Measurements from ENCODE around the gene B4GALT5.
"Not testable (repeated sequence)": the region's sequence is repeated elsewhere in the genome, so short reads cannot be mapped to it uniquely, and the experiment has no call there.

Gene B4GALT5

GRCh38 chr20:49630396-49630951, 83.2 kb downstream of the B4GALT5 start:
- DNase-seq, result no peak

DNA sequence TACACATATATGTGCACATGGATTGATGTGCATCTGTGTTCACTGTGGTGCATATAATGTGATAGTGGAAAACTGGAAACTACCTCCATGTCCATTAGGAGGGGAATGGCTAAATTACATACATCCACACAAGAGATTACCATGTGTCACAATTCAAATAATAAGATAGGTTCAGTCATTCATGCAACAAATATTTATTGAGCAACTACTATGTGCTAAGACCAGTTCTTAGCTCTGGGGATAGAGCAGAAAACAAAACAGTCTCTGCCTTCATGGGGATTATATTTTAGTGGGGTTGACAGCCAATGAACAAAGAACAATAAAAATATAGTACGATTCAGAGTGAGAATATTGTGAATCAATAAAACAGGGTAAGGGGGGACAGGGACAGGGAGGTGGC, 84.1 kb downstream of the B4GALT5 start:
- no peak for DNase-seq

- not testable (repeated sequence) for DNase-seq
These were observed 85.4 kb downstream of the B4GALT5 start for GRCh38 chr20:49628280-49628679.

- DNase-seq, result no peak
These were observed 86.3 kb downstream of the B4GALT5 start for GRCh38 chr20:49627329-49627761.

DNA sequence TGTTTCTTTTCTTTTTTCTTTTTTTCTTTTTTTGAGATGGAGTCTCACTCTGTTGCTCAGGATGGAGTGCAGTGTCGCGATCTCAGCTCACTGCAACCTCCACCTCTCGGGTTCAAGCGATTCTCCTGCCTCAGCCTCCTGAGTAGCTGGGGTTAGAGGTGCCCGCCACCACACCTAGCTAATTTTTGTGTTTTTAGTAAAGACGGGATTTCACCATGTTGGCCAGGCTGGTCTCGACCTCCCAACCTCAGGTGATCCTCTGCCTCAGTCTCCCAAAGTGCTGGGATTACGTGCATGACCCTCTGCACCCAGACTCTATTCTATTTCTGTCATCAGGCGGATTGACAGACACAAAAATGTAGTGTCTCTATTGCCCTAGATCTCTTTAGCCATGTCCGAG, 88.7 kb downstream of the B4GALT5 start:
- not testable (repeated sequence) for DNase-seq

- DNase-seq, result no peak
These were observed 89.4 kb downstream of the B4GALT5 start for GRCh38 chr20:49624317-49624716.

DNA sequence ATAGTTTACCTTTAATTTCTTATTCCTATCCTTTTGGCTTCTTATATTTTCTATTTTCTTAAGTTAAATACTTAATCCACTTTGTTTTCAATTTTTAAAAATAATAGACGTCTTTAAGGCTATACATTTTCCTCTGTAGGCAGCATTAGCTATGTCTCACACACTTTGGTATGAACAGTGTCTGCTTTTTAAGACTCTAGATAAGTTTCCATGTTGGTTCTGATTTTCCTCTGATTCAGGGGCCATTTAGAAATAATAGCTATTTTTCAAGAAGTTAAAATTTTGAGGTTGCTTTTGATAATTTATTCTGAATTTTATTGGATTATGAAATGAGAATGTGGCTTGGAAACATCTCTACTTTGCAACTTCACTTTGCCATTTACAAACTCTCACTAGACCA, 91.4 kb downstream of the B4GALT5 start:
- DNase-seq, result no peak

DNA sequence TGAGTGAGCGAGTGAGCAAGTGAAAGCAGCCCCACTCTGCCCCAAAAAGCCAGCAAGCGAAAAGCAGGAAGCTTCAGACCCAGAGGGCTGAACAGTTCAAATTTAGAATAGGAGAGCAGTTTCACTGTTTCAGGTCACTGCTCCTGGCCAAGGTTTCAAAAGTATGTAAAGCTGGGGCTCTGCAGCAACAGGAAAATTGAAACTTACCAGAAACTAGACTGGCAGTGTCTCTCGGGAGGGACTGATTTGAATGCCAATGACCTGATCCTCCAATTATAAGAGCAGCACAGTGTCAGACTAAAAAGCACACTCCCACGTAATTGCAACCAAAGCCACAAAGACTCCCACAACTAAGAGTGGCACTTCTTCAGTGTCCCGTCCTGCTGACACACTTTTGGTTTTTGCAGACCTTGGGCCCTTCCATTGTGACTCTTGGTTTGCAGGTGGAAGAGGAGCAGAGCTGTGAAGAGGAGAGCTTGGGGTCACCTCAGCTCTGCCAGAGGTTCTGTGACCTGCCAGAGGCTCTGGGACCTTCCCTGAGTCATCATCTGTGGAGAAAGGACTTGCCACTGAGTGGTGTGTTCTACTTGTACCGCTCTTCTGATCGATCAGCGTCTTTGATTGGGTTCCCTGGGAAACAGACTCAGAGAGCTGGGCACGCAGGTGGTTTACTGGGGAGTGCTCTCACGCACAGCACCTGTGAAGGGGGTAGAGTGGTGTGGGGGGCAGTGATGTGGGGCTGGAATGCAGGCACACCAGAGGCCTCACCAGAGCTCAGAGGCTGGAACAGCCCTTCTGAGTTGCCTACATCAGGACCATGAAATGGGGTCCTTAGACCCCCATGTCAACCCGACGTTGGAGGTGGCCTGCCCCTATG, 93.1 kb downstream of the B4GALT5 start:
- no peak for DNase-seq

- no peak for DNase-seq
These were observed 94.3 kb downstream of the B4GALT5 start for GRCh38 chr20:49619113-49620048.

DNA sequence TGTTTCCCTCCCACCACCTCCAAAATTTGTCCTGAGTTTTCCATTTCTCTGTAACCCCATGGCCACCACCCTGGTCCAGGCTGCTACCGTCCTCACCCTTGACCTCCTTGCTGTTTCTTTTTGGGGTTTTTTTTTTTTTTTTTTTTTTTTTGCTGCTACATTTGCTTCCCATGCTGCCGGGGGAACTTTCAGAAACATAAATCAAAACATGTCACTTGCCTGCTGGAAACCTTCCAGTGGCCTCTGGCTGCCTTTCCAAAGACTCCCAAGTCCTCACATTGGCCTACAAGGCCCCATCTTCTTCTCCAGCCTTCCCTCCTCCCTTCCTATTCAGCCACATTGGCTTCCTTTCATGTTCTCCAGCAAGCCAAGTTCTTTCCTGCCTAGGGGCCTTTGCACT, 95.4 kb downstream of the B4GALT5 start:
- DNase-seq, result no peak

- peak in 7 of 56 donors; percentile 13 to 73 (median 30) for DNase-seq
These were observed 96.3 kb downstream of the B4GALT5 start for GRCh38 chr20:49617394-49617793.

GRCh38 chr20:49616154-49617007, 97.3 kb downstream of the B4GALT5 start:
- DNase-seq, result no peak

DNA sequence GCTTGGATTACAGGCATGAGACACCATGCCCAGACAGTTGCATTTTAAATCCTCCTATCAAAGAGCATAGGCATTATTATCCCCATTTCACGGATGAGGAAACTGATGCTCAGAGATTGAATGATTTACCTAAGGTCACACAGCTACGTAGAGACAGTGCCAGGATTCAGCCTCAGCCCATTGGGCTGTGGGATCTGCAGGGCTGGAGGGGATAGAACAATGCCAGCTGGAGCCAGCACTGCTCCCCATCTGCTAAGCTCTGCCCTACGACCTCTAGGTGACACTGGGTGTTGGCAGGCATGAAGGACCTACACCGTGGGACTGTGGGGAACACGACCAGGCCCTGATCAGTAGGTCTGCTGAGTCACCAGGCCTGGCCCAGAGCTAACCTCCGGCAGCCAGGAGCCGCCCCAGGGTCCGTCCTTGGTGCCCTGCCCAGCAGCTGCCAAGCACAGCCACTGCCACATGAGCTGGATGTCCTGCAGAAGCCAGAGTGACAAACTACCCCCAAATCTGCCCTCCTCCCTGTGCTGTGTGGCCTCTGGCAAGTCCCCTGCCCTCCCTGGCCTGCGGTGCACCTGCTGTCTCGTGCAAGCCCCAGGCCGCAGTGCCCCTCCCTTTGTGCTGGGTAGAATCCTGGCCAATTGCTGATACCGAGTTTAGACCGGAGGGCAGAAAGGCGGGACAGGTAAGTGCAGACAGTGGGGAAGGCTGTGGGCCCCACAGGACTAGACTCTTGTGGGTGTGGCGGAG, 98.1 kb downstream of the B4GALT5 start:
- DNase-seq, result peak in 20 of 56 donors; percentile 1 to 44 (median 20)

- not testable (repeated sequence) for DNase-seq
These were observed 98.7 kb downstream of the B4GALT5 start for GRCh38 chr20:49615051-49615400.

DNA sequence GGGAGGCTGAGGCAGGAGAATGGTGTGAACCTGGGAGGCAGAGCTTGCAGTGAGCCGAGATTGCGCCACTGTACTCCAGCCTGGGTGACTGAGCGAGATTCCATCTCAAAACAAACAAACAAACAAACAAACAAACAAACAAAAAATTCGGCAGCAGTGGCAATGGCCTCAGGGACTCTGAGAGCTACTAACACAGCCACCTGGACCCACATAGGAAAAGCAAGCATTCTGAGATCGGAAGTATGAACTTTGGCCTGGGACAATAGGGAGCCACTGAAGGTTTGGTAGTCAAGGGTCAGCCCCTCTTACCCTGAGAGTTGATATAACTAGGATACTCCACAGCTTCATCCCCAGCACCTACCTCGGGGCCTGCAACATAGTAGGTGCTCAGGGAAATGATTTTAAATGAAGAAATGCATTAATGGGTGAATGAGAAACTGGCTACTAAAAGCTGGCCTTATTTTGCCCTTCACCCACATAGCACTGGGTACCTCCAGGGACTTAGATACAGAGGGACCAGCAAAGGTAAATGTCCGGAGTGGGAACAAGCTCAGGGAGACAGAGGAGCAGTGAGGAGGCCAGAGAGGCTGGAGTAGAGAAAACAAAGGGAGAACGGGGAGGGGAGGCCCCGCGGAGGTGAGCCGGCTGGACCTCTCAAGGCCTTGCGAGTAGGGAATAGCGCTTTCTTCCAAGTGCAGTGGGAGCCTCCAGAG, 99.2 kb downstream of the B4GALT5 start:
- no peak for DNase-seq

DNA sequence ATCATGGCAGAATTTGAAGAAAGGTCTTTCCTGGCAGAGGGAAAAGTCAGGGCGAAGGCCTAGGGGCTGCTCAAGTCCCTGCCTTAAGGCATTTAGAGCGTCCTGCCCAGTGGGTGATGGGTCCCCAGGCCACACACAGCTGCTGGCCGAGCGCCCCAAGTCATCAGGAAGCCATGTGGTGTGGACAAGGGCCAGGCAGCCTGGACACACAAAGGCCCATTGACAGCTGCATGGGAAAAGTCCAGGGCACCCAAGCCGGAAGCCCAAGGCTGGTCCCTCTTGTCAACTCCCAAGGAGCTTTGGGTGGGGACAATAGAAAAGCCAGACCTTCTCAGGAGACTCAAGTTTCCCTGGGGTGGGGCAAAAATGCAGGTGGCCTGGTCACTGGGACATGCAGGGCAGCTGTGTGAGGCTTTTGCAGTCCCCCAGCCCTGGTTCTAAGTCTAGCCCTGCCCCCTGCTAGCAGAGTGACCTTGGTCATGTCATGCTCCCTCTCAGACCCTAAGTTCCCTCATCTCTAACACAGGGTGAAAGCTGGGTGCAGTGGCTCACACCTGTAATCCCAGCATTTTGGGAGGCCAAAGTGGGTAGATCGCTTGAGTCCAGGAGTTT, 101.4 kb downstream of the B4GALT5 start:
- peak; percentile 25 to 94 (median 84) for DNase-seq

DNA sequence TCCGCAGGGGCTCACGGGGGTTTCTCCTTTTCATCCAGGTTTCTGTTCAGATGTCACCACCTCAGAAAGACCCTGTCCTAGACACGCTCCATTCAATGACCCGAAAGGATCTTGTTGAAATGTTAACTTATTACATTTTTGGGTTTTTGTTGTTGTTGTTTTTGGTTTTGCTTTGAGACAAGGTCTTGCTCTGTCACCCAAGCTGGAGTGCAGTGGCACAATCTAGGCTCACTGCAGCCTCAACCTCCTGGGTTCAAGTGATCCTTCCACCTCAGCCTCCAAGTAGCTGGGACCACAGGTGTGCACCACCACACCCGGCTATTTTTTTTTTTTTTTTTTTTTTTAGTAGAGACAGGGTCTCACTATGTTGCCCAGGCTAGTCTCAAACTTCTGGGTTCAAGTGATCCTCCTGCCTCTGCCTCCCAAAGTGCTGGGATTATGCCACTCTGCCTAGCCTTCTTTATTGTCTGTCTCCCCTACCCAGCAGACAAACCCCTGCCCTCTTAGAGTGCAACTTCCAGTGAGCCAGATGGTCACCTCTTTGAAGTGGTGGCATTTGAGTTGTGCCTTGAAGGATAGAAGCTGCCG, 102.0 kb downstream of the B4GALT5 start:
- not testable (repeated sequence) for DNase-seq
